GM23248 (cell line): ENCODE measurements around the gene ZNF83.

Experiments
- EZH2 ChIP-seq: fragments of 200-600 bp; sonication (generic); IDR thresholded peaks from 2 replicates; pipeline ENCODE4 v1.6.1; 2018; ENCODE audit warnings: antibody characterized with exemption, mild to moderate bottlenecking; ENCODE audit not compliant: insufficient read depth, poor library complexity, severe bottlenecking
- EZH2phosphoT487 ChIP-seq: fragments of 200-600 bp; sonication (generic); IDR thresholded peaks from 2 replicates; pipeline ENCODE4 v1.6.1; 2018; ENCODE audit warnings: antibody characterized with exemption, moderate library complexity, mild to moderate bottlenecking, low read depth; ENCODE audit not compliant: insufficient read depth

DNA sequence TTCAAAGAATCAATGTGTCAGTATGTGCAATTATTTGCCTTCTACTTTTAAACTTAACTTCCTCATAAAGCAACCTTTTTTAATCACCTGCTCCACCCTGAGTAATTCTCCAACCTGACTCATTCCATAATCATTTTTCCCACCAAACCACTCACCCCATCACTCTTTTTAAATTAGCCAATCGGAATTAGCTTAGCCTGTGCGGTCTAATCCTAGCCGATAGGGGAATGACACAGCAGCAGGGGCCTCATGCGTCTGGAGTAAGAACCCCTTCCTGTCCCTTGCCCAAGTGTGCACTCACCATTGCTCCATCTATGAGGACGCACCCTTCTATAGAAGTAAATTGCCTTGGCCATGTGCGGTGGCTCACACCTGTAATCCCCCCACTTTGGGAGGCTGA, 27.4 kb upstream of the ZNF83 start:
- TF ChIP-seq EZH2phosphoT487 (no peak), EZH2 (no peak)
